GM18526 (cell line): Measurements from ENCODE around the gene GNAZ.

Experiments
- POLR2A ChIP-seq: IDR thresholded peaks from 3 replicates; pipeline ENCODE4 v1.6.1; 2011; ENCODE audit not compliant: insufficient read length; ENCODE audit errors: extremely low read depth

The GNAZ gene

DNA sequence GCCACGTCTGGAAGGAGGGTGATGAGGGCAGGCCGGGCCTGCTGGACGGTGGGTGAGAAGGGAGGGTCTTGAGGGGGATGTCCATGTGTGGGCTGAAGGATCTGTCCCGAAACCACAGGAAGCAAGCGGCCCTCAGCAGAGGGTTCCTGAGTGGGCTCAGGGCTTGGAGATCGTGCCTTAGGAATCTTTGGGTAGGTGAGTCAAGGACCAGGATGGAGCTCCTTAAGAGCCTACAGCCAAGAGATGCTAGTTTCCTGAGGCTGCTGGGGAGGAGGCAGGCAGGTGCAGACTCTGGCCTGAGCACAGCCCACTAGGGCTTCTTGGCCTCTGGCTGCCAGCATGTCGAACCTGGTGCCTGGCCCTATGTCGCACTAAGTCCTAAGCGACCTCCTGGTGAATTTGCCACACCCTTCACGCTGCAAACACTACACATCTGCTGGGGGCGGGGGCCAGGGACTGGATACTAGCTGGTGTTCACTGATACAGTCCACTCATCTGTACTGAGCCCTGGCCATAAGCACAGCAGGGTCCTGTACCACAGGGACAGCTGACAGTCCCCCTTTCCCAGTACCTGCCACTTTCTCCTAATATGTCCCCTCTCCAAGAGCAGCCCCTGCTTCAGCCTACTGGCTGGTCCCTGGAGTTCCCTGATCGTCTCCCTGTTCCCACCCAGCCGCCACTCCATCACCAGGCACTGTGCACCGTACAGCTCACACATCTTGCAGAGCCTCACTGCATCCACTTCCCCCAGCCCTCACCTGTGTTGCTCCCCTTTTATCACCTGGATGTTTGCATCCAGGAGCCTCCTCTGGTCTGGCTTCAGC is 19.5 kb downstream of the GNAZ start:
- no peak for TF ChIP-seq POLR2A

DNA sequence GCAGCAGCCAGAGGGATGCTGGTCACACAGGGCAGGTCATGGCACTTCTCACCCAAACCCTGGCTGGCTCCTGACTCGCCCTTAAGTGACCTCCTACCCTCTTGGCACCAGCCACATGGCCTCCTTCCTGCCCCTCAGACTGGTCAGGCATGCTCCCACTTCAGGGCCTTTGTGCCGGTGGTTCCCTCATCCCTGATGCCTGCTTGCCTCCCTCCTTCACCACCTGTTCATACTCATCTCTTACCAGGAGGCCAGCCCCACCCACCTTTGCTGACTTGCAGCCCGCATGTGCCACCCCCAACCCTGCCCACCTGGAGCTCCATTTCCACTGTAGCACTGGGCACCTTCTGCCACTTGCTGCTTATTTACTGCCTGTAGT is 20.1 kb downstream of the GNAZ start:
- TF ChIP-seq POLR2A, result no peak

DNA sequence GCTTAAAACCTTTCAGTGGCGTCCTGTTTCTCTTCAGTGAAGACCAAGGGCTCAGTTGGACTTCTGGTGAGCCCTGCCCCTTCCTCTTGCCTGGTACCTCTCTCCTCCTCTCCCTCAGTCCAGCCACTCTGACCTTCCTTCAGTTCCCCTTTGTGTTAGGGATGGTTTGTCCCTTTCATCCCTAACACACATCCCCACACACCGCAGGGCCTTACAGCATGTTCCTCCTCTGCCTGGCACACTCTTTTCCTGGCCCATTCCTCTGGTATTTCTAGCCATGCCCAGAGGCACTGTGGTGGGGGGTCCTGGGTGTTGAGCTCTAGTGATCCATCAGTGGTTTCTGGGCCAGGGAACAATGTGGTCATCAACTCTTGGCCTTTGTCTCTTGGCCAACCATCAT is 21.4 kb downstream of the GNAZ start:
- TF ChIP-seq POLR2A, result no peak

DNA sequence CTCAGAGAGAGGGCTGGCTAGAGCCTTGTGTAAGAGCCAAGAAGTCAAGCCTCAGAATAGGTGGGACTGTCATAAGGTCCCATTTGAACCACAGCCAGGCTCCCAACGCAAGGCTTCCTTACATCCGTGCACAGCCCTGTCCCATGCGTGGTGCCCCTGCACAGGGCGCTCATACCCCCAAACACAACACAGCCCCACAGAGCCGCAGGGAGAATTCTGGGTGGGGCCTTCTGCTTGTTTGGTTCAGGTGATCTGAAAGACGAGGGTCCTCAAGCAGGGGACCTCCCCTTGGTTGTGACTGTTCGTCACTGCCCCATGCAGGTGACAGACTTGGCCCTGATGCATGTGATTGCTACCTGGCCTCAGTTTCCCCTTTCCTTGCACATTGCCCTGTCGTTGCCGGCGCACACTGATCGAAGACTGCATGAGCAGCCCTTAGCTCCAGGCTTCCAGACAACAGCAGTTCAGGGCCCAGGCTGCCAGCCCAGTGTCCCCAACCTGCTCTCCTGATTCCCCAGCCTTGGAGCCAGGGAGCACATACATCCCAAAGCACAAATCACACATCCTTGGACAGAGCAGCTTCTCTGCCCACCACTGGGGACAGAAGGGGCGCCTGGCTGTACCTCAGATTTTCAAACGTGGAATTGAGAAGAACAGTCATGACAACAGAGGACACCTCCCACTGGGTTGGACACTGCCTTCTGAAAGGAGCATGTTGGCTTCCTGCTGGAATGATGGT is 22.1 kb downstream of the GNAZ start:
- no peak for TF ChIP-seq POLR2A

DNA sequence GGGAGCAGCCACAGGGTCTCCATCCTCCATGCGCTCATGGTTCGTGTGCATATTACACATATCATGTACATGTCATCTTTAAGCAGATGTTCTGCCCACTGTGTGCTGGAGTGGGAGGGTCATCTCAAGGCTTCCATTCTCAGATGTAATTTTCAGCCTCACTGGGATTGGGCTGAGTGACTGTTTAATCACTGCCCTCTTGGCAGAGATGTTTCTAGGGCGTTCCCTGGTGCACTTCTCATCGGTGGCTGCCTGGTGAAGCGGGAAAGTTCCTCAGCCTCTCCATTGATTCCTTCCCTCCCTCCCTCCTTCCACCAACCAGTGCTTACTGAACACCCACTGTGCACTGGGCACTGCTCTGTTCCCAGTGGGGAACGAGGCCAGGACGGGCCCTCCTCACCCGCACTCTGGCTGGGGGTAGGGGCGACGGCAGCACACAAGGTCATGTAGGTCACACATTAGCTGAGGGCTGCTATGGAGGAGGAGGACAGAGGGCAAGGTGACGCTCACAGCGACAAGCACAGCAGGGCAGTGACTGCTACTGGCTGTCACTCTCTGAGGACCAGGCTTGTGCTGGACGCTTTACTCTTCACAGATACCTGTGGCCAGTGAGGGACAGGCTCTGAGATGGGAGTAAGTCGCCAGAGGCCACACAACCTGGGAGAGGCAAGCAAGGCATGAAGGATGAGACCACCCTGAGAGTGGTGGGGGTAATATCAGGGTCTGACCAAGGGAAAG is 22.9 kb downstream of the GNAZ start:
- no peak for TF ChIP-seq POLR2A

DNA sequence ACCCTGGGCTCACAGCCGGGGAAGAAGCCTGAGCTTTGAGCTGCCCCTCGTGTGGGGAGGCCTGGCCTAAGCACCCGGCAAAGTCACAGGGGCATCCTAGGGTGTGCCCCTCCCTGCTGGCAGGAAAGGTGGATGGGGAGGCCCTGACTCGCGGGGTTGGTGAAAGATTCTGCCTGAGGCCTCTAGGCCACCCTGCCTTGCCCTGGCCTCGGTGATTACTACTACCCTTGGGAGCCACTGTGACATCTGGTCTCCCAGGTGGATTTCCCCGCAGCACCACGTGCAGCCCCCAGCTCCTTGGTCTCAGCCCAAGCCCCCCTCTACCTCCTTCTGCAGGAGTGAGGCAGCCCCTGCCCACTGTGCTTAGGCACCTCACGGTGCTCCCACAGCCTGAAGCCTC is 23.9 kb downstream of the GNAZ start:
- TF ChIP-seq POLR2A, result no peak

DNA sequence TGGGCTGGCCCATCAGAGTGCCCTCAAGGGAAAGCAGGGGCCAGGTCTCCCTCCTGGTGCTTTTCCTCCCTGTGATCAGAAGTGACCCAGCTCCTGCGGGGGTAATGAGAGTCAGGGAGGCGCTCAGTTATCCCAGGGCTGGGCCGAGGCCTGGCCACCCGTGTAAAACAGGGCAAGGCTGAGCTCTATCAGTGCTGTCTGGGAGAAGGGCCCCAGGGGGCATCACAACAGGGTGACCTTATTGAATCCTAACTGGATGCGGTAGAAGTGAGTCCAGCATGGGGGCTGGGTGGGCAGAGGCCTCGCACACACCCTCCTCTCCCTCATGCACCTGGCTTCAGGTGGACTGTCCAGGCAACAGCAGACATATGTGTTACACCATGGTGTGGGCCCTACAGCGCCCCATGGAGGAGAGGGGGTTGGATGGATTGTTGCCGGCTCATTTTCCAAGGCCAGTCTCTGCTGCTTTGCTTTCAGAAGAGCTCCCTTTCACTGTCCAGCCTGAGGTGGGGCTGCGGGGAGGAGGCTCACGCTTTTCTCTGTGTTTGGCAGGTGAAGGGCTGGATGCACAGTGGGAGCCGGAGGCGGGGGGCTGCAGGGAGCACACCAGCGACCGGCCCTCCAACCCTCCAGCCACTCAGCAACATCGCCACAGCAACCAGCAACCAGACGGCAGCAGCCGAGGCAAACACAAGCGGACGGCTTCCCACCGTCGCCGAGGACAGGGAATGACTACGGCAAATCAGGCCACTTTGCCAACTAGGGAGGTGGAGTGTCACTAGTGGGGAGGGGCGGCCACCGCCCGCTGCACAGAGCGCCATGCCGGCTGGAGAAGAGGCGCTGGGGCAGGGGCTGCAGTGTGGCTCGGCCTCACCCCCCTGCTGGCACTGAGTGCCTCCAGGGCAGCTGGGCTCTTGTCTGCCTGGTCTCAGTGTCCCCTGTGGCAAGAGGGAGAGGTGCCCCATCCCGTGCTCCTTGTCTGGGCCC is 24.7 kb downstream of the GNAZ start:
- TF ChIP-seq POLR2A, result no peak

DNA sequence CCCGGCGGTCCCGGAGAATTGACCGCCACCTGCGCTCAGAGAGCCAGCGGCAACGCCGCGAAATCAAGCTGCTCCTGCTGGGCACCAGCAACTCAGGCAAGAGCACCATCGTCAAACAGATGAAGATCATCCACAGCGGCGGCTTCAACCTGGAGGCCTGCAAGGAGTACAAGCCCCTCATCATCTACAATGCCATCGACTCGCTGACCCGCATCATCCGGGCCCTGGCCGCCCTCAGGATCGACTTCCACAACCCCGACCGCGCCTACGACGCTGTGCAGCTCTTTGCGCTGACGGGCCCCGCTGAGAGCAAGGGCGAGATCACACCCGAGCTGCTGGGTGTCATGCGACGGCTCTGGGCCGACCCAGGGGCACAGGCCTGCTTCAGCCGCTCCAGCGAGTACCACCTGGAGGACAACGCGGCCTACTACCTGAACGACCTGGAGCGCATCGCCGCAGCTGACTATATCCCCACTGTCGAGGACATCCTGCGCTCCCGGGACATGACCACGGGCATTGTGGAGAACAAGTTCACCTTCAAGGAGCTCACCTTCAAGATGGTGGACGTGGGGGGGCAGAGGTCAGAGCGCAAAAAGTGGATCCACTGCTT is 25.5 kb downstream of the GNAZ start:
- TF ChIP-seq POLR2A, result no peak

DNA sequence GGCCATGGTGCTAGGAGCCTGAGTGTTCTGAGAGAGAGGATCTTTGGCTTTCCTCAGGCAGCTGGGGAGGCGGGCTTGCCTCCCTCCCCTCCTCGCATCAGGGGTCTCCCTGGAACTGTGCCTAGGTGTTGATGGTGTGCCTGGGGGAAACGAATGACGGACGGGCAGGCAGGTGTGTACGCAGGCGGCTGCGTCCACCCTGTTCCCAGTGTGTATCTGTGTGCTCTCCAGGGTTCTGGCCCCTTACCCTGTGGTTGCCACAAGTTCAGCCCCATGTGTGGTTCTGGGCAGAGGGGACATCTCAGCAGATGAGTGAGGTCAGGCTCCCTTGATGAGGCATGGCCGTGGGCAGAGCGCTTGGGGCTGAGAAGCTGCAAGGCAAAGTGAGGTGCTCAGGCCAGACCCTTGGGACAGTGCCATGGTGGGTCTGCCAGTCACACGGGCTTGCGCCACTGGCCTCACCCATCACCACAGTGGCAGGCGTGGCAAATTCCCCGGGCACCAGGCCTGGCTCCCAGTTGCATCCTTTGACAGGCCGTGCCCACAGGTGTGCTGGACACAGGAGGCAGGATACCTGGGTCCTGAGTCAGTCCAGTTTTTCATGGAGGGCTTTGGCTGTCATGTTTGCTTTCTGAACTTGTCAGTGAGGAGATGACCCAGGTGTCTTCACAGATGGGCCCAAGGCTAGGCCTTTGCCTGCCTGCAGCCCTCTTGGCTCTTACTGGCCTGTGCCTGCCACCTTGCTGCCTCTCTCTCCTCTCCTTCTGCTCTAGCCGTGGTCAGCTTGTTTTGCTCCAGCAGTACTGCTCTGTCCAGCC is 27.3 kb downstream of the GNAZ start:
- TF ChIP-seq POLR2A, result no peak

DNA sequence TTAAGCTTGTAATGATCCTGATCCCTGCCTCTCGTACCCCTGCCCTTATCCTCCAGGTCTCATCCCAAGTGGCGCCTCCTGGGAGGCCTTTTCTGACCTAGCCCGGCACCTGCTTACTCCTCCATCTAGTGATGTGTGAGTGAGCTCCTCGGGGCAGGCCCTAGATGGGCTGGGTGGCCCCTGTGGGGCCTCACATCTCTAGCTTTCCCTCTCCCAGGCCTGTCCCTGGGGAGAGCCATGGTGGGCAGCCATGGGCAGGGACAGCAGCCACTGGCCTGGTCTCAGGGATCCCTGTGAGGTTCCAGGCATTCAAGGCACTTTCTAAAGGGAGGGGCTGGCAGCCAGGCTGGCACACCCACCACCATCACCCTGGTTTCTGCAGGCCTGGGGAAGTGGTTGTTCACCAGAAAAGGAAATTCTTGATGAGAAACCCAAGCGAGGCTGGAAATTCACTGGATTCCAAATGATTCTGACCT is 27.9 kb downstream of the GNAZ start:
- TF ChIP-seq POLR2A, result no peak

DNA sequence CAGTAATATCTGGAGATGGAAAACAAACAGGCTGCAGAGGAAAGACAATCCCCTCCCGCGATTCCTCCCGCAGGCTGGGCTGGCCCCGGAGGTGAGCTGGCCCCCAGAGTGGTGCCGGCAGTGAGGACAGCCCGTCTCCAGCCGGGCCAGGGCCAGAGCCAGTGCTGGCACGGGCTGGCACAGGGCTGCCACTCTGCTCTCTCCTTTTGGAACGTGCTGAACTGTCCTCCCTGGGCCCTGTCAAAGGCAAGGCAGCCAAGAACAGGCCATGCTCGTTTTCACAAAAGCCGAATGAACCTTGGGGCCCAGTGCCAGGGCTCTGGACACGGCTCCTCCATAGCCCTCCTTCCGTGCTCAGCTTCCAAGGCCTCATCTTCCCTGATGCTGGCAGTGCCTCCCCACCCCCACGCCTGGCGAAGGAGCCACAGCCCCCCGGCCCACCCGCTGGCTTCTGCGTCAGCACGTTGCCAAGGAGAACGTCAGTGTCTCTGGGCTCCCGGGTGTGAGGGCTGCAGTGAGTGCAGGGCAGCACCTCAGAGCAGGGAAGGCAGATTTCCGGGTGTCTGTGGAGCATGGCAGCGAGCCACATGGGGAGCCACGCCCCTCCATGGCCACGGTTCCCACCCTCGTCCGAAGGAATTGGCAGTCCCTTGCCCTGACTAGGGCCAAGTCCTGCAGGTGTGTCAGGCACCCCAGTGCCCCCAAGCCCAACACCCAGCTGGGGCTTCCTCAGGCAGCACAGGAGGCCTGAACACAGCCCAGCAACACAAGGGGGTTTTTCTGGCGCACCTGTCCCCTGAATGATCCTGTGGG is 28.6 kb downstream of the GNAZ start:
- no peak for TF ChIP-seq POLR2A

DNA sequence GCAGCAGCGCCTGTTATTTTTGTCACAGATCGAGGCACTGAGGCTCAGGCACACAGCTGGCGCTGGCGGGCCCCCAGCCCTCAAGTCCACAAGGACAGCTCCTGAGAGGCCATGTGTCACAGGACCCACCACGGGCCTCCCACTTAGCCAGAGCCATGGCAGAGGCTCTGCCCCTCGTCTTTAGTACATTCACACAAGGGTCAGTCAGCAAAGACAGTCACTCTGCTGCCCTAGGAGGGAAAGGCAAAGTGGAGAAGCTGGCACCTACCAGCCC is 29.1 kb downstream of the GNAZ start:
- TF ChIP-seq POLR2A, result no peak
